Breast epithelium (tissue), 4 donors: ENCODE measurements around the gene SCYL1. TPM values are rescaled to one million over a fixed set of nuclear protein-coding genes. Genes with fewer than 3 reads are reported as not detected.
A peak's percentile ranks its signal among the peaks of the same experiment; 100 is the strongest.

ENCODE experiments used
- DNase-seq, 2 donors: peaks; one replicate each; pipeline ENCODE4 v3.0.0-alpha.2; 2019; ENCODE audit warnings: low spot score in 2 of 2
- H3K27ac ChIP-seq, 2 donors: fragments of 200-600 bp; sonication (generic) in 1 of 2; one replicate each; pipeline ENCODE4 v1.5.1; 2016 to 2019; ENCODE audit warnings: mild to moderate bottlenecking in 1 of 2
- H3K27me3 ChIP-seq, 2 donors: fragments of 200-600 bp; sonication (generic) in 1 of 2; one replicate each; pipeline versions ENCODE4 v1.5.1 to v1.6.0; 2017 to 2019; ENCODE audit warnings: control low read depth in 1 of 2, mild to moderate bottlenecking in 1 of 2
- H3K36me3 ChIP-seq: fragments of 200-600 bp; one replicate; pipeline ENCODE4 v1.5.1; 2019
- H3K4me1 ChIP-seq, 2 donors: fragments of 200-600 bp; sonication (generic); one replicate each; pipeline ENCODE4 v1.5.1; 2016 to 2019; ENCODE audit warnings: control low read depth in 1 of 2
- H3K4me3 ChIP-seq, 3 donors: fragments of 200-600 bp; sonication (generic); 1 replicate in 2 of 3; 2 replicates in 1 of 3; pipeline ENCODE4 v1.5.1; 2016 to 2019; ENCODE audit warnings: mild to moderate bottlenecking in 3 of 3, moderate library complexity in 2 of 3
- H3K9me3 ChIP-seq, 2 donors: fragments of 200-600 bp; sonication (generic) in 1 of 2; one replicate each; pipeline ENCODE4 v1.5.1; 2016 to 2019; ENCODE audit warnings: control low read depth in 1 of 2
- CTCF ChIP-seq, 3 donors: fragments of 450-650 bp; IDR thresholded peaks; one replicate each; pipeline ENCODE4 v1.5.1; 2016 to 2017; ENCODE audit warnings: antibody characterized with exemption in 3 of 3, mild to moderate bottlenecking in 3 of 3, moderate library complexity in 3 of 3
- POLR2A ChIP-seq: fragments of 450-650 bp; IDR thresholded peaks from one replicate; pipeline ENCODE4 v1.6.1; 2016; ENCODE audit warnings: antibody characterized with exemption, mild to moderate bottlenecking, moderate library complexity
- POLR2AphosphoS5 ChIP-seq, 3 donors: sonication (generic); formaldehyde crosslinking; IDR thresholded peaks; one replicate each; pipeline ENCODE4 v1.6.1; 2017; ENCODE audit warnings: antibody characterized with exemption in 3 of 3
- intact Hi-C: fragments of 100-400 bp; cut with DNase I; formaldehyde crosslinking; loops from one replicate; pipeline ENCODE4 v1.15.1; 2023; ENCODE audit warnings: low total_unique reads
- total RNA-seq, 3 donors: library from RNA; depleted of rRNA; stranded (reverse); fragments of >200 nt; gene quantifications; one replicate each; pipeline ENCODE4 v1.1.0, GENCODE V29; 2016

Gene SCYL1
- total RNA-seq, 3 donors from 2014 or later: 74.1 to 83.4 (median 83.2) TPM

- no peak for DNase-seq
- H3K27ac ChIP-seq: peak overlapping the region in 1 of 2 donors; percentile 19
- no peaks in the 10 kb centered on the region for H3K36me3 ChIP-seq
- peaks cover 6 to 12% of the 10 kb centered on the region in 2 donors for H3K4me1 ChIP-seq
- intact Hi-C loops: no loop called here
- TF ChIP-seq POLR2A (no peak), POLR2AphosphoS5 (IDR thresholded peaks at IDR 0.05) (no peak), CTCF (IDR thresholded peaks at IDR 0.05) (no peak)
- H3K9me3 ChIP-seq: no peaks in the 10 kb centered on the region
- H3K4me3 ChIP-seq: no peak overlapping the region
- H3K27me3 ChIP-seq: no peaks in the 10 kb centered on the region
Measured at GRCh38 chr11:65537296-65537597, 12.4 kb downstream of the SCYL1 start.

- H3K27ac ChIP-seq: peak overlapping the region in 1 of 2 donors; percentile 19
- no peak for DNase-seq
- H3K36me3 ChIP-seq: no peaks in the 10 kb centered on the region
- intact Hi-C loops: no loop called here
- H3K4me1 ChIP-seq: peaks cover 6 to 12% of the 10 kb centered on the region in 2 donors
- no peak for TF ChIP-seq CTCF (IDR thresholded peaks at IDR 0.05)
- H3K4me3 ChIP-seq: no peak overlapping the region
- no peaks in the 10 kb centered on the region for H3K27me3 ChIP-seq
- no peaks in the 10 kb centered on the region for H3K9me3 ChIP-seq
Measured at GRCh38 chr11:65537620-65538231, 12.8 kb downstream of the SCYL1 start.

- Histone ChIP-seq H3K4me1 (peaks cover 6 to 12% of the 10 kb centered on the region in 2 donors), H3K27ac (peak overlapping the region in 1 of 2 donors; percentile 97), H3K27me3 (no peaks in the 10 kb centered on the region), H3K4me3 (no peak overlapping the region), H3K36me3 (no peaks in the 10 kb centered on the region), H3K9me3 (no peaks in the 10 kb centered on the region)
- TF ChIP-seq POLR2AphosphoS5 (IDR thresholded peaks at IDR 0.05) (no peak), CTCF (IDR thresholded peaks at IDR 0.05) (no peak), POLR2A (no peak)
- no peak for DNase-seq
- intact Hi-C loops: no loop called here
Measured at GRCh38 chr11:65538232-65538914, 13.5 kb downstream of the SCYL1 start.

DNA sequence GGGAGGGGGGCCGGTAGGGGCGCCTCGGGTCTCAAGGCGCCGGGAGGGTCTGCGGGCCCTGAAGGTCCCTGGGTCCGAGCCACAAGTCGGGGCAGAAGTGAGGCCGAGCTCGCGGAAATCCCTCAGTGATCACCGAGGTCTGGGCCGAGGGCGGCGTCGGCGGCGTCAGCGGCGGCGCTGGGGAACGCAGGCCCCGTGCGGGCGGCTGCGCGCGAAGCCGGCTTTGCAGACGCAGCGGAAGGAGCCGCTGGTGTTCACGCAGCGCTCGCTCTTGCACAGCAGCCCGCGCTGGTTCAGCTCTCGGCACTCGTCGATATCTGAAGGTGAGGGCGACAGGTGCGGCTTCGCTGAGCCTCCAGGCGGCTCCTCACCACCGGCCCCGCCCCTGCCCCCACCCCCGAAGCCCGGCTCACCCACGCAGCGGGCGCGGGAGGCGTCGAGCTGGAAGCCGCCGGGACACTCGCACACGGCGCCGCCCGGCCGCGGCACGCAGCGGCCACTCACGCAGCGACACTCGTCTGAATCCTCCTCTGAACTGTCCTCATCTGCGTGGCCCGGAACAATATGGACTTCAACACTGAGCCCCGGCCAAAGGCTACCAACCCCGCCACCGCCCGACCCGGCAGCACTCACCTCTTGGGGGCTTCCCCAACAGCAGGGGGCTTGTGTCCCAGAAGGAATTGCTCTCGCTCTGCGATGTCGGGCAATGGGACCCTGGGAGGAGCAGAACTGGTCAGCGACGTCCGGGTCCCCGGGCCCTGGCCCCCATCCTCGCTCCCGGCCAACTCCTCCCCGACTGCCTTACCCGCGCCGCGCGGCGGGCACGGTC, 14.2 kb downstream of the SCYL1 start:
- intact Hi-C loops: no loop called here
- H3K27ac ChIP-seq: peak overlapping the region; percentile 88 to 97
- H3K4me3 ChIP-seq: peak overlapping the region in 2 of 3 donors; percentile 56 to 71
- H3K9me3 ChIP-seq: no peaks in the 10 kb centered on the region
- no peaks in the 10 kb centered on the region for H3K27me3 ChIP-seq
- no peak for DNase-seq
- H3K36me3 ChIP-seq: no peaks in the 10 kb centered on the region
- peaks cover 6 to 12% of the 10 kb centered on the region in 2 donors for H3K4me1 ChIP-seq
- TF ChIP-seq POLR2AphosphoS5 (IDR thresholded peaks at IDR 0.05) (no peak), POLR2A (no peak), CTCF (IDR thresholded peaks at IDR 0.05) (no peak)
